SU-DHL-6 (cell line): ENCODE results near the gene BMERB1.
"Not testable (repeated sequence)": the region's sequence is repeated elsewhere in the genome, so short reads cannot be mapped to it uniquely, and the experiment has no call there.

Experiments
- H2AFZ ChIP-seq: fragments of 200-600 bp; sonication (generic); 2 replicates; pipeline ENCODE4 v1.6.1; 2014; ENCODE audit warnings: low read depth, mild to moderate bottlenecking, moderate library complexity, mixed read lengths, antibody characterized with exemption, low read length; ENCODE audit not compliant: severe bottlenecking
- H3F3A ChIP-seq: fragments of 200-600 bp; shearing (Covaris generic); 2 replicates; pipeline ENCODE4 v1.6.0; 2016; ENCODE audit warnings: antibody characterized with exemption, mild to moderate bottlenecking; ENCODE audit not compliant: insufficient read depth
- H3K27ac ChIP-seq: fragments of 200-600 bp; sonication (generic); 2 replicates; pipeline ENCODE4 v1.5.1; 2016; ENCODE audit warnings: low read depth, mild to moderate bottlenecking, low read length, moderate library complexity, mixed read lengths
- H3K27me3 ChIP-seq: fragments of 200-600 bp; sonication (generic), shearing (Covaris generic); 2 replicates; pipeline ENCODE4 v1.6.0; 2014; ENCODE audit warnings: mild to moderate bottlenecking, low read length
- H3K36me3 ChIP-seq: fragments of 200-600 bp; sonication (generic); 2 replicates; pipeline ENCODE4 v1.6.1; 2014; ENCODE audit warnings: mild to moderate bottlenecking, low read length, mixed read lengths
- H3K4me2 ChIP-seq: fragments of 300-600, 200-600 bp; shearing (Covaris generic), sonication (generic); 2 replicates; pipeline ENCODE4 v1.6.0; 2014; ENCODE audit warnings: low read length, low read depth, mild to moderate bottlenecking; ENCODE audit not compliant: poor library complexity, severe bottlenecking
- H3K4me3 ChIP-seq: fragments of 200-600 bp; sonication (generic); 2 replicates; pipeline ENCODE4 v1.5.1; 2014; ENCODE audit warnings: antibody characterized with exemption, low read length, mild to moderate bottlenecking, mixed read lengths; ENCODE audit not compliant: insufficient read depth, poor library complexity, severe bottlenecking
- H3K79me2 ChIP-seq: fragments of 200-600 bp; sonication (generic); 2 replicates; pipeline ENCODE4 v1.6.1; 2014; ENCODE audit warnings: mild to moderate bottlenecking, low read length, moderate library complexity; ENCODE audit not compliant: insufficient read depth
- H3K9ac ChIP-seq: fragments of 200-600 bp; sonication (generic); 2 replicates; pipeline ENCODE4 v1.7.0; 2014; ENCODE audit warnings: mild to moderate bottlenecking, low read length
- H3K9me2 ChIP-seq: fragments of 200-600 bp; sonication (generic); replicated peaks from 2 replicates; pipeline ENCODE4 v1.6.1; 2014; ENCODE audit warnings: low read length; ENCODE audit not compliant: insufficient read depth
- H3K9me3 ChIP-seq: fragments of 200-600 bp; sonication (generic); 2 replicates; pipeline ENCODE4 v1.6.1; 2014; ENCODE audit warnings: low read length, mixed read lengths; ENCODE audit not compliant: insufficient read depth
- H4K20me1 ChIP-seq: fragments of 200-600 bp; sonication (generic); 2 replicates; pipeline ENCODE4 v1.6.1; 2014; ENCODE audit warnings: low read depth, mild to moderate bottlenecking, antibody characterized with exemption, low read length, moderate library complexity, mixed read lengths
- CTCF ChIP-seq: fragments of 200-600 bp; sonication (generic); IDR thresholded peaks from one replicate; pipeline ENCODE4 v1.5.1; 2017; ENCODE audit warnings: antibody characterized with exemption, mild to moderate bottlenecking, low read length, moderate library complexity; ENCODE audit not compliant: insufficient read depth, poor library complexity, severe bottlenecking
- EZH2phosphoT487 ChIP-seq: fragments of 200-600 bp; sonication (generic), shearing (Covaris generic); conservative IDR thresholded peaks from 2 replicates; pipeline ENCODE4 v1.6.1; 2018; ENCODE audit warnings: mild to moderate bottlenecking, antibody characterized with exemption, low read length, moderate library complexity, mixed read lengths

The BMERB1 gene

DNA sequence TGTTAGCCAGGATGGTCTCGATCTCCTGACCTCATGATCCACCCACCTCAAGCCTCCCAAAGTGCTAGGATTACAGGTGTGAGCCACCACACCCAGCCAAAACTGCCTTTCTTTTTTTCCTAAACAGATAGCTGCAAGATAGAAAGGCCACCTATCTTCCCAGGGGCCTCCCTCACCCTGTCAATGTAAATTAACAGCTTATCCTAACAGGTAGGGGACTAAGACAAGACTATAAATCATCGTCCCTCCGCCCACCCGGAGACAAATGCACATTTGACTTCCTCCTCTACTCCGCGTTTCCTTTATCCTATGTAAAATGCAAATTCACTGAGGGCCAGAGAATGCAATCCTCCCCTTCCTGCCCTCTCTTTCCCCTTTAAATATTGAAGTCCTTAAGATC lies 137.2 kb downstream of the BMERB1 start:
- Histone ChIP-seq H3K4me3 (no peak overlapping the region), H3K9ac (no peak overlapping the region), H3K79me2 (no peaks in the 10 kb centered on the region), H4K20me1 (no peaks in the 10 kb centered on the region), H2AFZ (no peak overlapping the region), H3K9me2 (no peaks in the 10 kb centered on the region), H3F3A (no peaks in the 10 kb centered on the region), H3K9me3 (no peaks in the 10 kb centered on the region), H3K36me3 (no peaks in the 10 kb centered on the region), H3K27me3 (no peaks in the 10 kb centered on the region), H3K4me2 (no peak overlapping the region), H3K27ac (no peak overlapping the region)
- TF ChIP-seq CTCF (no peak), EZH2phosphoT487 (no peak)

DNA sequence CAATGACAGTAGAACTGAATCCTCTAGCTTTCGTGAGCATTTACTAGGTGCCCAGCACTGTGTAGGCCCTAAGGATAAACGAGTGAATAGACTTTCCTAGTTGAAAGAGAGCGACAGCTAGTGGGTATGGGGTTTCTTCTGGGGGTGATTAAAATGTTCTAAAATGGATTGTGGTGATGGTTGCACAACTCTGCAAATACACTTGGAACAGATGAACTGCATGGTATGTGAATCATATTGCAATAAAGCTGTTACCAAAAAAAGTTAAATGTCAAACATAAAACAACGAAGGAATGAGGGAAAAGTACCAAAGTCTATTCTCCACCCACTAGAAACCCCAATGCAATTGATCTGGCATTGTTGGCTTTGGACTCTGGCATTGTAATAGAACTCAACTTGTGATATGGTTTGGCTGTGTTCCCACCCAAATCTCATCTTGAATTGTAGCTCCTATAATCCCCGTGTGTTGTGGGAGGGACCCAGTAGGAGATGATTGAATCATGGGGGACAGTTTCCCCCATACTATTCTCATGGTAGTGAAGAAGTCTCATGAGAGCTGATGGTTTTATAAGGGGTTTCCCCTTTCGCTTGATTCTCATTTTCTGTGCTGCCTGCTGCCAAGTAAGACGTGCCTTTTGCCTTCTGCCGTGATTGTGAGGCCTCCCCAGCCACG lies 138.1 kb downstream of the BMERB1 start:
- Histone ChIP-seq H3F3A (no peaks in the 10 kb centered on the region), H3K9ac (no peak overlapping the region)

DNA sequence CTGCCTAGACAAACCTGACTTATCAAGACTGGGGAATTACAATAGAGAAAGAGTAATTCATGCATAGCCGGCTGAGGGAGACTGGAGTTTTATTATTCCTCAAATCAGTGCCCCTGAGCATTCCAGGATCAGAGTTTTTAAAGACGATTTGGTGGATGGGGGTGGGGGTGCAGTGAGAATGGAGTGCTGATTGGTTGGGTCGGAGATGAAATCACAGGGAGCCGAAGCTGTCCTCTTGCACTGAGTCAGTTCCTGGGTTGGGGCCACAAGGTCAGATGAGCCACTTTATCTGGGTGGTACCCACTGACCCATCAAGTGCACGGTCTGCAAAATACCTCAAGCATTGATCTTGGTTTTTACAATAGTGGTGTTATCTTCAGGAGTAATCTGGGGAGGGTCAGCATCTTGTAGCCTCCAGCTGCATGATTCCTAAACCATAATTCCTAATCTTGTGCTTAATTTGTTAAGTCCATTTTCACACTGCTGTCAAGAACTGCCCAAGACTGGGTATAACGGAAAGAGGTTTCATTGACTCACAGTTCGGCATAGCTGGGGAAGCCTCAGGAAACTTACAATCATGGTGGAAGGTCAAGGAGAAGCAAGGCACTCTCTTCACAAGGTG lies 139.0 kb downstream of the BMERB1 start:
- no peaks in the 10 kb centered on the region for H3K27me3 ChIP-seq
- H3K9me3 ChIP-seq: no peaks in the 10 kb centered on the region
- no peaks in the 10 kb centered on the region for H3K9me2 ChIP-seq
- no peak overlapping the region for H3K27ac ChIP-seq
- no peak overlapping the region for H3K9ac ChIP-seq
- no peak overlapping the region for H2AFZ ChIP-seq
- no peak overlapping the region for H3K4me3 ChIP-seq
- no peak overlapping the region for H3K4me2 ChIP-seq
- TF ChIP-seq CTCF: no peak
- TF ChIP-seq EZH2phosphoT487: no peak
- no peaks in the 10 kb centered on the region for H3K36me3 ChIP-seq
- no peaks in the 10 kb centered on the region for H3F3A ChIP-seq
- no peaks in the 10 kb centered on the region for H4K20me1 ChIP-seq
- H3K79me2 ChIP-seq: no peaks in the 10 kb centered on the region

More for the DNA sequence above, 138.1 kb downstream of the BMERB1 start:
- H3K27ac ChIP-seq: no peak overlapping the region
- H3K9me2 ChIP-seq: no peaks in the 10 kb centered on the region
- no peaks in the 10 kb centered on the region for H3K27me3 ChIP-seq
- TF ChIP-seq EZH2phosphoT487: no peak
- no peak overlapping the region for H3K4me2 ChIP-seq
- no peak overlapping the region for H3K4me3 ChIP-seq
- no peaks in the 10 kb centered on the region for H3K36me3 ChIP-seq
- no peaks in the 10 kb centered on the region for H3K9me3 ChIP-seq
- H4K20me1 ChIP-seq: no peaks in the 10 kb centered on the region
- H2AFZ ChIP-seq: no peak overlapping the region
- no peaks in the 10 kb centered on the region for H3K79me2 ChIP-seq

- not testable (repeated sequence) for H3K4me3 ChIP-seq, H3K9ac ChIP-seq, H3K9me2 ChIP-seq
These were observed 139.7 kb downstream of the BMERB1 start for GRCh38 chr16:15573896-15574613.

More at GRCh38 chr16:15573896-15574613, 139.7 kb downstream of the BMERB1 start:
- not testable (repeated sequence) for H3K27me3 ChIP-seq, H3K27ac ChIP-seq, H3K9me3 ChIP-seq, H3F3A ChIP-seq, H3K36me3 ChIP-seq, H3K79me2 ChIP-seq, H3K4me2 ChIP-seq, H4K20me1 ChIP-seq, H2AFZ ChIP-seq
